ENCODE measurements around the gene YWHAG. TPM values are rescaled to one million over a fixed set of nuclear protein-coding genes. Genes with fewer than 3 reads are reported as not detected.
"Not testable (repeated sequence)": the region's sequence is repeated elsewhere in the genome, so short reads cannot be mapped to it uniquely, and the experiment has no call there.

YWHAG gene
- total RNA-seq, 2 experiments from 2014 or later = 42.6 to 126 TPM

DNA sequence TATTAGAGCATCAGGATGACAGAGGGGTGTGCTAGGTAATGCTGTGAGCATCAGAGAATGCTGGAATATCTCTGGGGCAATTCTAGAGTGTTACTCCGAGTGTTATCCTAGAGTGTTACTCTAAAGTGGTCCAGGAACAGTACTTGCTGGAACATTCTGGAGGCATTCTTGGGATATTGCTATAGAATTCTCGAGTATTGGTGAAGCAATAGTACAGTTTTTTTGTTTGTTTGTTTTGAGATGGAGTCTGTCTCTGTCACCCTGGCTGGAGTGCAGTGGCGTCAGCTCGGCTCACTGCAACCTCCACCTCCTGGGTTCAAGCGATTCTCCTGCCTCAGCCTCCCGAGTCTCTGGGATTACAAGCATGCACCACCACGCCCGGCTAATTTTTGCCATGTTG, 38.1 kb upstream of the YWHAG start:
- intact Hi-C loops (cut with micrococcal nuclease; ENCODE audit: unreplicated experiment) = no loop called here
- POLR2A ChIA-PET = no interaction called here

DNA sequence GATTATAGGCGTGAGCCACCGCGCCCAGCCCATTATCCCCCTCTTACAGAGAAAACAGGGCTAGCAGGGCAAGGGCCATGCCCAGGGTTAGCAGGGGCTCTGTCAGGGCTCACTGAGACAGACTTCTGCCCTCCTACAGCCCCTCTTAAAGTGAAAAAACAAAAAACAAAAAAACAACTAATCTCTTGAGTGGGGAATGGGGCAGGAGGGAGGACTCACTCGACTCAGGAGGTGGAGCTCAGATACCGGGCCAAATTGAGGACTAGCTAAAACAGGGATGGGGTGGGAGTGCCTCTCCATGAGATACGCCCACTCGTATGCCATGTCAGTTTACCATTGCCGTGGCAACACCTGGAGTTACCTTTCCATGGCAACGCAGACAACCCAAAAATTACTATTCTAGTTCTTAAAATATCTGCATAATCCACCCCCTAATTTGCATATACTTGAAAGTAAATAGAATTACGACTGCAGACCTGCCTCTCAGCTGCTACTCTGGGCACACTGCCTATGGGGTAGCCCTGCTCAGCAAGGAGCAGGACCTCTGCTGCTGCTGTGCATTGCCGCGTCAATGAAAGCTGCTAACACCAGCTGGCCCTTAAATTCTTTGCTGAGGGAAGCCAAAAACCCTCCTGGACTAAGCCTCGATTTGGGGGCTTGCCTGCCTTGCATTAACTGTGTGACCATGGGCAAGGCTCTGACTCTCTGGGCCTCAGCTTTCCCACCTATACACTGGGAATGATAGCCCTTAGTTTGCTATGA, 37.4 kb upstream of the YWHAG start:
- no peak overlapping the region for H3K4me2 ChIP-seq (ENCODE audit: low read length)
- peak overlapping the region; percentile 75; the same call in 1 of the 2 replicates for H2AFZ ChIP-seq (ENCODE audit: low read length)
- CTCF ChIA-PET (ENCODE audit: unreplicated experiment) = no interaction called here
- BruUV-seq (replicated peaks) = no TSS peak
- no peaks in the 10 kb centered on the region for H4K20me1 ChIP-seq (ENCODE audit: insufficient read depth, low read length)
- no peak overlapping the region for H3K27ac ChIP-seq (ENCODE audit: low read depth, low read length, poor library complexity, severe bottlenecking)
- no peak for DNase-seq (ENCODE audit: low spot score)
- H3K36me3 ChIP-seq (ENCODE audit: insufficient read depth, low read length) = no peaks in the 10 kb centered on the region
- peaks cover 23% of the 10 kb centered on the region for H3K4me1 ChIP-seq (ENCODE audit: insufficient read depth, low read length, poor library complexity, severe bottlenecking)
- TF ChIP-seq, protein P1, sequence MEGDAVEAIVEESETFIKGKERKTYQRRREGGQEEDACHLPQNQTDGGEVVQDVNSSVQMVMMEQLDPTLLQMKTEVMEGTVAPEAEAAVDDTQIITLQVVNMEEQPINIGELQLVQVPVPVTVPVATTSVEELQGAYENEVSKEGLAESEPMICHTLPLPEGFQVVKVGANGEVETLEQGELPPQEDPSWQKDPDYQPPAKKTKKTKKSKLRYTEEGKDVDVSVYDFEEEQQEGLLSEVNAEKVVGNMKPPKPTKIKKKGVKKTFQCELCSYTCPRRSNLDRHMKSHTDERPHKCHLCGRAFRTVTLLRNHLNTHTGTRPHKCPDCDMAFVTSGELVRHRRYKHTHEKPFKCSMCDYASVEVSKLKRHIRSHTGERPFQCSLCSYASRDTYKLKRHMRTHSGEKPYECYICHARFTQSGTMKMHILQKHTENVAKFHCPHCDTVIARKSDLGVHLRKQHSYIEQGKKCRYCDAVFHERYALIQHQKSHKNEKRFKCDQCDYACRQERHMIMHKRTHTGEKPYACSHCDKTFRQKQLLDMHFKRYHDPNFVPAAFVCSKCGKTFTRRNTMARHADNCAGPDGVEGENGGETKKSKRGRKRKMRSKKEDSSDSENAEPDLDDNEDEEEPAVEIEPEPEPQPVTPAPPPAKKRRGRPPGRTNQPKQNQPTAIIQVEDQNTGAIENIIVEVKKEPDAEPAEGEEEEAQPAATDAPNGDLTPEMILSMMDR (conservative IDR thresholded peaks at IDR 0.05; ENCODE audit: low read length) = no peak
- TF ChIP-seq EZH2phosphoT487 (IDR thresholded peaks at IDR 0.05; ENCODE audit: borderline replicate concordance, low read depth, low read length) = no peak
- no peaks in the 10 kb centered on the region for H3K9me2 ChIP-seq (ENCODE audit: insufficient read depth, low read length)
- H3K9me3 ChIP-seq (ENCODE audit: low read length) = no peaks in the 10 kb centered on the region
- intact Hi-C loops (cut with micrococcal nuclease; ENCODE audit: unreplicated experiment) = no loop called here
- H3K79me2 ChIP-seq (ENCODE audit: insufficient read depth, low read depth, low read length) = no peaks in the 10 kb centered on the region
- POLR2A ChIA-PET = no interaction called here
- no peak overlapping the region for H3K4me3 ChIP-seq (ENCODE audit: low read depth, low read length, poor library complexity, severe bottlenecking)

More for the DNA sequence above, 38.1 kb upstream of the YWHAG start:
- Histone ChIP-seq H3K79me2 (ENCODE audit: insufficient read depth, low read depth, low read length) (no peaks in the 10 kb centered on the region), H3K4me3 (ENCODE audit: low read depth, low read length, poor library complexity, severe bottlenecking) (peak overlapping the region; percentile 53), H3K27ac (ENCODE audit: low read depth, low read length, poor library complexity, severe bottlenecking) (no peak overlapping the region), H3K9me3 (ENCODE audit: low read length) (no peaks in the 10 kb centered on the region), H4K20me1 (ENCODE audit: insufficient read depth, low read length) (no peaks in the 10 kb centered on the region), H3K36me3 (ENCODE audit: insufficient read depth, low read length) (no peaks in the 10 kb centered on the region), H3K4me2 (ENCODE audit: low read length) (peak overlapping the region; percentile 67), H2AFZ (ENCODE audit: low read length) (peak overlapping the region; percentile 75; the same call in 1 of the 2 replicates), H3K4me1 (ENCODE audit: insufficient read depth, low read length, poor library complexity, severe bottlenecking) (peaks cover 23% of the 10 kb centered on the region), H3K9me2 (ENCODE audit: insufficient read depth, low read length) (no peaks in the 10 kb centered on the region)
- DNase-seq (ENCODE audit: low spot score) = no peak
- no peak for TF ChIP-seq EZH2phosphoT487 (IDR thresholded peaks at IDR 0.05; ENCODE audit: borderline replicate concordance, low read depth, low read length)
- TF ChIP-seq, protein P1 (conservative IDR thresholded peaks at IDR 0.05; ENCODE audit: low read length) = no peak
- CTCF ChIA-PET (ENCODE audit: unreplicated experiment) = no interaction called here
- no TSS peak for BruUV-seq (replicated peaks)

DNA sequence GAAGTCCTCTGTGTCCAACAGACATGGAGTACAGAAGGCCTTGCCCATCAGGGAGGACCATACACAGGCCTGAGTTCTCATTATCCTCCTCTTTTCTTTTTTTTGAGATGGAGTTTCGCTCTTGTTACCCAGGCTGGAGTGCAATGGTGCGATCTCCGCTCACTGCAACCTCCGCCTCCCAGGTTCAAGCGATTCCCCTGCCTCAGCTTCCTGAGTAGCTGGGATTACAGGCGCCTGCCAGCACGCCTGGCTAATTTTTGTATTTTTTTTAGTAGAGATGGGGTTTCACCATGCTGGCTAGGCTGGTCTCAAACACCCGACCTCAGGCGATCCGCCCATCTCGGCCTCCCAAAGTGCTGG, 36.8 kb upstream of the YWHAG start:
- intact Hi-C loops (cut with micrococcal nuclease; ENCODE audit: unreplicated experiment); H3K79me2 ChIP-seq (ENCODE audit: insufficient read depth, low read depth, low read length); POLR2A ChIA-PET; CTCF ChIA-PET (ENCODE audit: unreplicated experiment); H2AFZ ChIP-seq (ENCODE audit: low read length); H4K20me1 ChIP-seq (ENCODE audit: insufficient read depth, low read length); H3K36me3 ChIP-seq (ENCODE audit: insufficient read depth, low read length); H3K4me3 ChIP-seq (ENCODE audit: low read depth, low read length, poor library complexity, severe bottlenecking); DNase-seq (ENCODE audit: low spot score); H3K27ac ChIP-seq (ENCODE audit: low read depth, low read length, poor library complexity, severe bottlenecking); H3K9me2 ChIP-seq (ENCODE audit: insufficient read depth, low read length); H3K4me2 ChIP-seq (ENCODE audit: low read length); H3K9me3 ChIP-seq (ENCODE audit: low read length); BruUV-seq (replicated peaks): not testable (repeated sequence)
- H3K4me1 ChIP-seq (ENCODE audit: insufficient read depth, low read length, poor library complexity, severe bottlenecking) = peaks cover 23% of the 10 kb centered on the region
